Testis (tissue), 2 donors: Measurements from ENCODE around the gene IGBP1.

ENCODE experiments used
- POLR2A ChIP-seq: fragments of 450-650 bp; IDR thresholded peaks from one replicate; pipeline ENCODE4 v1.6.1; 2017; ENCODE audit warnings: antibody characterized with exemption, mild to moderate bottlenecking, moderate library complexity
- TF ChIP-seq, protein P1 (sequence below), 3 experiments: fragments of 450-650 bp in 2 of 3; fragments of 200-600 bp in 1 of 3; sonication (generic) in 1 of 3; IDR thresholded peaks; one replicate each; pipeline ENCODE4 v1.5.1; 2016 to 2019; ENCODE audit warnings: antibody characterized with exemption in 3 of 3, mild to moderate bottlenecking in 2 of 3, moderate library complexity in 1 of 3

DNA sequence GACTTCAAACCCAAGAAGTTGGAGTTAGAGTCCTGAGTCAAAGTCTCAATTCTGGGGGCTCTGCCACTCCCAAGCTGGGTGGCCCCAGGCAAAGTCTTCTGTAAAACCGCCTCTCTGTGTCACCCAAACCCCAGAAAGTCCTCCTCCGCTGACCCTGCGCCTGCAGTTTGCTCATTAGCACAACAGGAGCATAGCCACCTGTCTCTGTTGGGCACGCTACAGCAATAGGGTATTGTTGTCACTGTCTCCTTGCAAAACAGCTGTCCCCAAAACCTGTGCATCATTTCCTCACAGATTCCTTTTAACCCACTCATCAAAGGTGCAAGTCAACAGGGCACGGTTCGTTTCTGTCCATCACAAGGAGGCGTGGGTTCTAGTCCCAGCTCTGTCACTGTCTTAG is 36.0 kb downstream of the IGBP1 start:
- TF ChIP-seq, protein P1, sequence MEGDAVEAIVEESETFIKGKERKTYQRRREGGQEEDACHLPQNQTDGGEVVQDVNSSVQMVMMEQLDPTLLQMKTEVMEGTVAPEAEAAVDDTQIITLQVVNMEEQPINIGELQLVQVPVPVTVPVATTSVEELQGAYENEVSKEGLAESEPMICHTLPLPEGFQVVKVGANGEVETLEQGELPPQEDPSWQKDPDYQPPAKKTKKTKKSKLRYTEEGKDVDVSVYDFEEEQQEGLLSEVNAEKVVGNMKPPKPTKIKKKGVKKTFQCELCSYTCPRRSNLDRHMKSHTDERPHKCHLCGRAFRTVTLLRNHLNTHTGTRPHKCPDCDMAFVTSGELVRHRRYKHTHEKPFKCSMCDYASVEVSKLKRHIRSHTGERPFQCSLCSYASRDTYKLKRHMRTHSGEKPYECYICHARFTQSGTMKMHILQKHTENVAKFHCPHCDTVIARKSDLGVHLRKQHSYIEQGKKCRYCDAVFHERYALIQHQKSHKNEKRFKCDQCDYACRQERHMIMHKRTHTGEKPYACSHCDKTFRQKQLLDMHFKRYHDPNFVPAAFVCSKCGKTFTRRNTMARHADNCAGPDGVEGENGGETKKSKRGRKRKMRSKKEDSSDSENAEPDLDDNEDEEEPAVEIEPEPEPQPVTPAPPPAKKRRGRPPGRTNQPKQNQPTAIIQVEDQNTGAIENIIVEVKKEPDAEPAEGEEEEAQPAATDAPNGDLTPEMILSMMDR (IDR thresholded peaks at IDR 0.05), result no peak
- no peak for TF ChIP-seq POLR2A
